ENCODE results near the gene SF3A1.

The SF3A1 gene

DNA sequence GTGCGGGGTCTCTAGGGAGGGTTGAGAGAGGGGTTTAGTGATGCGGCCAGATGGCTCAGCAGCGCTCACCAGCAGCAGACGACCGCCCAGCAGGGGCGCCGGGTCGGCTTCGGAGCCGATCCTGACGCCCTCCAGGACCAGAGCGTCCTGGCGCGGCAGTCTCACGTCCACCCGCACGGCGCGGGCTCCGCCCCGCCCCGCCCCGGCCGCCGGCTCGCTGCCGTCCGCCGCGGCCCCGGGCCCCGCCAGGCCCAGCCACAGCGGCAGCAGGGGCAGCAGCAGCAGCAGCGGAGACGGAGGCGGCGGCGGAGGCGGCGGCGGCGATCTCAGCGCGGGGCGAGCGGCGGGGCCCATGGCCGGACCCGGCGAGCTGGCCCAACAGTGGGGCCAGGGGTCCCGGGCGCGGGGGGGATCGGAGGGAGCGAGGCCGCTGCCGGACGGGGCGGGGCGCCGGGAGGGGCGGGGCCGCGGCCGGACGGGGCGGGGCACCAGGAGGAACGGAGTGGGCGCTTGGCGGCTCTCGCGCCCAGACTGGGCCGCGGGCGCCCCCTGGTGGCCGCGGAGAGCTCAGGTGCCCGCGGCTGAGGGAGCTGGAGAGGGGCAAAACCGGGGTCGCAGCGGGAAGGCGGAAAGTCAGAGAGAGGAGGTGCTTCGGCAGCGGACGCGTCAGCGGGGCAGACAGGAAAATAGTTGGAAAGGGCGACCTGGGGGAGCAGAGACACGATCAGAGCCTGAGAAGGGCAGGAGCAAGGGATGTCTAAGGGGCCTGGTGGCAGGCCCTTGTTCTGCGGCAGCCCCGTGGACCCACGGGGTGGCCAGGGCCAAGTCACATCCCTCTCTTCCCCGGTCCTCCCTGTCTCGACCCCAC, 30.5 kb upstream of the SF3A1 start, which contains the start of gene RNF215:
TSS of gene RNF215 (minus strand) at position 452 of the 868 bp plus-strand sequence. CDS start at position 354, 98 bp downstream.
- peak; percentile 75 for DNase-seq

DNA sequence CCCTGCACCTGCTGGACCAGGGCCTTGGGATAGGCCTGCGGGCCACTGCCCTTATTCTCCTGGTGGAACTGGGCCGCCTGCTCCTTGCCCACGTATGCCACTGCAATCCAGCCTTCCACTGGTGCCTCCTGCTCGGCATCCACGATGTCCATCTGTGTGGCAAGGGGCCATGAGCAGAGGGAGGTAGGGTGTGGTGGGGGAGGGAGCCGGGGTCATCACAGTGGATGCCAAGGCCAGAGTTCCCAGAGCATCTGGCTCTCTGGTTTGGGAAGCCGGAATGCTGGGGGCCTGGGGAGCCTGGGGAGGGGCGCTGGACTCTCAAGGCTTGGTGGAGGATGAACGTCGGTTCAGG, 29.9 kb upstream of the SF3A1 start:
- DNase-seq, result no peak

GRCh38 chr22:30385942-30386341, 29.2 kb upstream of the SF3A1 start:
- DNase-seq, result no peak

DNA sequence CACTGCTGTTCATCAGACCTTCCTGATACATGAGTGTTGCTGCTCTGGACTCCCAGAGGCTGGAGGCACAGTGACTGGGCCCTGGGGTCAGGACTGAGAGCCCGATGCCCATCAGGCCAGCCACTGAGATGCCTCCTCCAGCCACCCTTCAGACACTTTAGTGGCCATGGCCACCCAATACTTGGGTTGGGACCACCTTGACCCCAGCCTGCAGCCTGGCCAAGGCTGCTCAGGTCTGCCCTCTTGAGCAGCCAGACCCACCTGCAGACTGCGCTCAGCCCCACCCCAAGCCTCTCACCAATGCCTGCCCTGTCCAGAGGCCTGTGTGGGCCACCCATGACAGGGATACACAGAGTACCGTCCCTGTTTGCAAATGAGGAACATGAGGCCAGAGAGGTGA, 26.4 kb upstream of the SF3A1 start:
- no peak for DNase-seq

- DNase-seq, result no peak
These were observed 25.6 kb upstream of the SF3A1 start for GRCh38 chr22:30382340-30382739.

DNA sequence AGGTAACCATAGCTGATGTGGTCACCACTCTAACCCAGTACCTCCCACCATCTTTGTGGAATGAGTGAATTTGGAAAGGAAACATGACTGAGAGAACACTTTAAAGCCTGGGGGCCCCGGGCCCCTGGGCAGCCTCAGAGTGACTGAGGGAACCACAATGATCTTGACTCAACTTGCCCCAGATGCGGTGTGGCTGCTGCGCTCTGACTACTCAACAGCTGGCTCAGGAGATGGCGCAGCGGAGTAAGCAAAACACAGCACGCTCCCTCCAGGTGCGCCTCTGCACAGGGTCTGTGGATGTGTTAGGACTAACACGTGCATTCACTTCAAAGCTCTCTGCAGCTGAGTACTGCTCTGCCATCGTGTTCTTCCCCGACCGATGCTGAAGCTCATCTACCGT, 24.6 kb upstream of the SF3A1 start:
- no peak for DNase-seq

GRCh38 chr22:30380011-30380410, 23.3 kb upstream of the SF3A1 start:
- DNase-seq, result no peak

- no peak for DNase-seq
These were observed 18.7 kb upstream of the SF3A1 start for GRCh38 chr22:30375312-30375849.

DNA sequence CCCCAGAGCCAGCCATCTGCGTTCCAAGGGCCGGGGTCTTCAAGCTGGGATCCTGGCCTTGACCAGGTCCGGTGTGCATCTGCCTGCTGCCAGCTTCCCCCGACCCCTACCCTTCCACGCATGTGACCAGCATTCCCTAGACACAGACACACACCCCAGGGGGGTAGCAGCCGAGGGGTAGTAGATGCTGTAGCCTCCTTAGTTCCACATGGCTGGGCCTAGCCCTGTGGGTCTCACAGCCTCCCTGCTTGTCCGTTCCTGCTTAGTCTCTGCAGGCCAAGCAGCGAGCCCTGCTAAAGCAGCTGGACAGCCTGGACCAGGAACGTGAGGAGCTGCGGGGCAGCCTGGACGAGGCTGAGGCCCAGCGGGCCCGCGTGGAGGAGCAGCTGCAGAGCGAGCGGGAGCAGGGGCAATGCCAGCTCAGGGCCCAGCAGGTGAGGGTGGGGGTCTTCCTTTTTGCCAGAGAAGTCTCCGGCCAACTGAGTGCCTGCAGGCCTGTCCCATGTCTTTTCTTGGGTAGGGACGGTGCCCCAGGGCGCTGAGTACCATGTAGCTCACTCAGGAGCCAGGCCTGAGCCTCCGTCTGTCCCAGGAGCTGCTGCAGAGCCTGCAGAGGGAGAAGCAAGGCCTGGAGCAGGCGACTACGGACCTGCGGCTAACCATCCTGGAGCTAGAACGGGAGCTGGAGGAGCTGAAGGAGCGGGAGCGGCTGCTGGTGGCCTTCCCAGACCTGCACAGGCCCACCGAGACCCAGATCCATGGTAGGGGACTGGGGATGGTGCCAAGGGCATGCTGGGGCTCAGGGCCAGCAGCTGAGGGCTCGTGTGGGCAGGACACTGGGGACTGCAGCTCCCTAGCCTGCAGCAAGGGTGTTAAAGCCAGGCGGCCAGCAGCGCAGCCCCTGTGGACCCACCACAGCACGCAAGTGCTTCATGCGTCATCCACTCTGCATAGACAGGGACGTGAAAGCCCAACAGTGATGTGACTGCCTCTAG, 16.9 kb upstream of the SF3A1 start:
- no peak for DNase-seq

- no peak for DNase-seq
These were observed 16.2 kb upstream of the SF3A1 start for GRCh38 chr22:30372915-30373314.

DNA sequence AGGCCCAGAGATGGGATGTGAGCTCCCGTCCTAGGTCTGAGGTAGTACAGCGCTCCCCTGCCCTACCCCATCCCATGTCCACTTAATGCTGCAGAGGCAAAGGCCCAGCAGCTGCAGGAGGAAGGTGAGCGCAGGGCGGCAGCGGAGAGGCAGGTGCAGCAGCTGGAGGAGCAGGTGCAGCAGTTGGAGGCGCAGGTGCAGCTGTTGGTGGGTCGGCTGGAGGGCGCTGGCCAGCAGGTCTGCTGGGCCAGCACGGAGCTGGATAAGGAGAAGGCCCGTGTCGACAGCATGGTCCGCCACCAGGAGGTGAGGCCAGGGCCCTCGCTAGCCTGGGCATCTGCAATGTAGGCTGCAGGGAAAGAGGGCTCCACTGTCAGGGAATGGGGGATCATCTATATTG, 15.3 kb upstream of the SF3A1 start:
- DNase-seq, result no peak

DNA sequence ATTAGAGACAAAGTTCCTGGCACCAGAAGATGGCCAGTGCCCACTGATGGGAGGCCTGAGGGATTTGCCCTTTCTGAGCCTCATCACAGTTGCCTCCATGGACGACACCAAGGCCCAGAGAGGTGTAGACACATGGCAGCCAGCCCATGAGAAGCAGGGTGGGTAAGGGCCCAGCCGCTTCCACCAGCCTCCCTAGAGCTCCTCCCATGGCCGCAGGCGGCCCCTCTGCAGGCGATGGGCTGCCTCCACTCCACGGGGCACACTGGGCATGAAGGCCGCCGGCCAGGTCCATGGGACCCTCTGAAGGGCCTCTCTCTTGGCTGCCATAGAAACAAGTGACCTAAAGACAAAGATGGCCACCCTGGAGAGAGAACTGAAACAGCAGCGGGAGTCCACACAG, 14.6 kb upstream of the SF3A1 start:
- DNase-seq, result no peak

DNA sequence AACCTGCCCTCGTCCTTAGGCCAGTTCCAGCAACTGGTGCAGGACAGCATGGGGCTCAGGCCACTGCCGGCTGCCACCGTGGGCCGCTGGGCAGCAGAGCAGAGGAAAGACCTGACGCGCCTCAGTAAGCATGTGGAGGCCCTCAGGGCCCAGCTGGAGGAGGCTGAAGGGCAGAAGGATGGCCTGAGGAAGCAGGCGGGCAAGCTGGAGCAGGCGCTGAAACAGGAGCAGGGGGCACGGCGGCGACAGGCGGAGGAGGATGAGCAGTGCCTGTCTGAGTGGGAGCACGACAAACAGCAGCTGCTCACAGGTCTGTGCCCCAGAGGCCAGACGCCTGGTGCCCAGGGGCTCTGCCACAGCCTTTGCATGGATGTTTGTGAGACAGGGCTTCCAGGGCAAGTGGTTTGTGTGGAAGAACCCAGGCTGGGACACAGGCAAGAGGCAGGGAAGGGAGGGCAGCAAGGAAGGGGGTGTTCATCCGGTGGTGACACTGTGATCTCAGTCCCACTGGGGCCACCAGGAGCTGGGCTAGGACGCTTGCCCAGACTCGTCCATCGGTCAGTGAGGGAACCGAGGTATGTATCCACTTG, 14.0 kb upstream of the SF3A1 start:
- no peak for DNase-seq

GRCh38 chr22:30368420-30368819, 11.7 kb upstream of the SF3A1 start:
- no peak for DNase-seq

DNA sequence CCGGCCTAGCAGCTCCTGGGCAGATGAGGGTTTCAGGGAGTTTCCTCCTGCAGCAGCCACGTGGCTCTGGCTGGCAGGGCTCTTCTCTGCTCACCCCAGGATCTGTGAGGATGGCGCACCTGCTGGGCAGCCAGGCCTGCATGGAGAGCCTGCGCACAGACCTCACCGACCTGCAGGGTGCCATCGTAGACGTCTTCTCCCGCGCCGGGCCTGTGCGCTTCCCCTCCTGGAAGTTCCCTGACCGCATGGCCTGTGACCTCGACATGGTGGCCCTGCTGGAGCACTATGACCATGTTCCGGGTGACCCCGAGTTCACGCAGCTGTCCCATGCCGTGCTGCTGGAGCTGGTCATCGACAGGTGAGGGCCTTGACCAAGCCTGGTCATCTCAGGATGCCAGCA, 9.2 kb upstream of the SF3A1 start:
- no peak for DNase-seq

DNA sequence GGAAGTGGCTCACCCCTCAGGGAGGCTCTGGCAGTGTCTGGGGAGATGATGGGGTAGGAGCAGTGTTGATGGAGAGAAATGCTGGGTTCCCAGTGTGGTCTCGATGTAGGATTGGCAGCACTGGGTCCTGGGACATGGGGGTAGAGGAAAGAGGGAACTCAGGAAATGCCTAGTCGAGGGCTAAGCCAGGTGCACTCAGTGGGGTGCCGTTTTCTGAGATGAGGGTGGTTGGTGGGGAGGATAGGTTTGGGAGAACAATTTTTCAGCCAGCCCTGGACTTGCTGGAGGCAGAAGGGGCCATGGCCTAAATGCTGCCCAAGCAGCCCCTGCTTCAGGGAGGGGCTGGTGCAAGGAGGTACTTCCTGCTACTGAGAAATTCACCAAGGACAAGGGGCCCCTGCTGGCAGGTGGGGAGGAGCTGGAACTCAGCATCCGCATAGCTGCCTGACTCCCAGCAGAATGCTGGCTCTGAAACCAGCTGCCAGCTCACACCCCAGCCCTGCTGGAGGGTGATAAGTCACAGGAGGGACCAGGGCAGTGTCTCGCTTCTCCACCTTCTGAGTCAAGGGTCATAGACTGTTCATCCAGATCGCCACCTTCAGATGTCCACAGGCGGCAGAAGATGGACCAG, 6.1 kb upstream of the SF3A1 start:
- no peak for DNase-seq

DNA sequence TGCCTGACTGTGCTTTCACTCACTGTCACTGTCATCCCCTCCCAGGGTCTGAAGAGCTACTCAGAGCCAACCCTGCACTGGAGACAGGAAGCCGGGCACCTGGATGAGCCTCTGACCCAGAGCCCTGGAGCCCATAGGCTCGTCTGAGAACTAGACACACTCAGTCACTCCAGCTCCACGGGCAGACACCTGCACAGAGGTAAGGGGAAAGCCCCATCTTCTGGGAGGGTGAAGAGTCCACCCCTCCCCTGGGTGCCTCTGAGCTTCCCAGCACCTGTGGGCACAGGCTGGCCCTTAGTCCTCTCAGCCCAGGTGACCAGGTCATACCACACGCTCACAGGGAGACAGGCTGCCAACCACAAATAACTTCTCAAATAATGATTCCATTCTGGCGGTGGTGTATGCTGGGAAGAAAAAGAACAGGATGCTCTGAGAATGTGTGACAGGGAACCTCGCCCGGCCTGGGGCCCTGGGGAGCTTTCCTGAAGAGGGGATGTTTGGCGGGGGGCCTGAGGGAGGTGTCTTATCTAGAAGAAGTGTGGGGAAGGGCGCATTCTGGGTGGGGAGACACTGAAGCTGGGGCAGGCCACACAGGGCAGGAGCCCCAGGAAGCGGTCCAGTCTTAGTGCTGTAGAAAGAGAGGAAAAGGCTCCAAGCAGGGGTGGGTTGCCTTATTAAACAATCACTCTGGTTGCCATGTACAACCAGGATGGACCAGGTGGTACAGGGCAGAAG, 5.4 kb upstream of the SF3A1 start:
- DNase-seq, result no peak

DNA sequence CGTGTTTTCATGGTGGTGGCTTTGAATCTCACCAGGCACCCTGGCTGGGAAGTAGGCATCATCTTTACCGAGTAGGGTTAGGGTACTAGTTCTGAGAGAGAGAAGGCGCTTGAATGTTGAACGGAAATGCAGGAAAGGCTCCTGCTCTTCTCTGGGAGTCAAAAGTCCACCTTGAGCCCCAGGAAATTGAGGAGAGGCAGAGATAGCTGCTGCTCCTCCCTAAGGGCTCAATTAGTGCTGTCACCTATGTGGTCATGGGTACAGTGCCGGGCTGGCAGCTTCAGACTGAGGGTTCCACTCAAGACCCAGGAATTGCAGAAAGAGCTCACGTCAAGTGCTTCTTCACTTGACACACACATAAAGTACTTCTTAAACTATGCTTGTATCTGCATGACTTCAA, 1.8 kb upstream of the SF3A1 start:
- DNase-seq, result no peak

DNA sequence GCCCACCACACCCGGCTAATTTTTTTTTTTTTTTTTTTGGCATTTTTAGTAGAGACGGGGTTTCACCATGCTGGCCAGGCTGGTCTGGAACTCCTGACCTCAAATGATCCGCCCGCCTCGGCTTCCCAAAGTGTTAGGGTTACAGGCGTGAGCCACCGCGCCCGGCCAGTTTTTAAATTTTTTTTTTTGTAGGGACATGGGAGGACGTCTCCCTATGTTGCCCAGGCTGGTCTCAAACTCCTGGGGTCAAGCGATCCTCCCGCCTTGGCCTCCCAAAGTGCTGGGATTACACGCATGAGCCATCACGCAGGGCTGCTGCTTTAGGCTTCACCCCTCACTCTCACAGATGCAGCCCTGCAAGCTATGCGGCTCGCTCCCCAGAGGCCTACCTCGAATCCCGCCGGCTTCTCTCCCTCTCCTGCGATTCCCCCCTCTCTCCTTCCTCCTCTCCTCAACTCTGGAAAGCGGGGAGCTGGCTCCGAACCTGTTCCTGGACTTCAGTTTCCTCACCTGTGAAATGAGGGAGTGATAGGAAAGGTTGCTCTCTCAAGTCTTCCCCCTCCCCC, 1.0 kb upstream of the SF3A1 start:
- no peak for DNase-seq

DNA sequence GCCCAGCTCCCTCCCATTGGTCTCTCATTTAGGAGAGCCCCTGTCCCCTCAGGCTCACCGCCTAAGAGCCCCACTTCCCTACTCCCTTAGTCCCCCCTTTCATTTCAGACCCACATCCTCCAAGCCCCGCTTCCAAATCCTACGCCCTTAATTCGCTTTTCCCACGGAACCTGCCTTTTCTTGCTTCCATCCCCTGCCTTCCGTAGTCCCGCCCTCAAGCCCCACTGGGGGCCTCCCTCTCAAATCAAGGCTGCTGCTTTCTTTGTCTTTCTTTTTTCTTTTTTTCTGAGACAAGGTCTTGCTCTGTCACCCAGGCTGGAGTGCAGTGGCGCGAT, 509 bp upstream of the SF3A1 start:
- no peak for DNase-seq

DNA sequence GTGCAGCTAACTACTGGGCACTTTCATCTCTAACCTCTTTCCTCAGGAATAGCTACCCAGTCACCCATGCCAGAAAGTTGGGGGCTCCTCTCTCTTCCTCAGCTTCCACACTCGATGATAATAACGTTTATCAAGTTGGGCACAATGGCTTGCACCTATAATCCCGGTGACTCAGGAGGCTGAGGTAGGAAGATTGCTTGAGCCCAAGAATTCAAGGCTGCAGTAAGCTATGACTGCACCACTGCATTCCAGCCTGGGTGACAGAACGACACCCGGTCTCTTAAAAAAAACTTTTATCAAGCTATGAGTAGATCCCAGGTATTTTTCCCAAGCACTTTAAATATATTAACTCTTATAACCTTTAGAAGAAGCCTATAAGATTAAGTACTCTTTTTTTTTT, 2.0 kb downstream of the SF3A1 start:
- DNase-seq, result no peak

Data from fibroblast of skin of abdomen (primary cell).